Measurements from ENCODE around the gene LRP8. TPM values are rescaled to one million over a fixed set of nuclear protein-coding genes. Genes with fewer than 3 reads are reported as not detected.

The LRP8 gene
- total RNA-seq, 1 donor from 2014 or later, result 4.4 TPM

GRCh38 chr1:53339736-53340635, 12.1 kb upstream of the LRP8 start:
- Mint-ChIP-seq H3K27me3 (ENCODE audit: unreplicated experiment) (peaks cover 22% of the 10 kb centered on the region), H3K9me3 (ENCODE audit: unreplicated experiment) (no peaks in the 10 kb centered on the region), H3K4me1 (ENCODE audit: unreplicated experiment) (peaks cover 7% of the 10 kb centered on the region), H3K36me3 (ENCODE audit: unreplicated experiment) (no peaks in the 10 kb centered on the region), H3K27ac (ENCODE audit: unreplicated experiment) (no peak overlapping the region), H3K4me3 (ENCODE audit: unreplicated experiment) (no peak overlapping the region)
- TF ChIP-seq, protein P1, sequence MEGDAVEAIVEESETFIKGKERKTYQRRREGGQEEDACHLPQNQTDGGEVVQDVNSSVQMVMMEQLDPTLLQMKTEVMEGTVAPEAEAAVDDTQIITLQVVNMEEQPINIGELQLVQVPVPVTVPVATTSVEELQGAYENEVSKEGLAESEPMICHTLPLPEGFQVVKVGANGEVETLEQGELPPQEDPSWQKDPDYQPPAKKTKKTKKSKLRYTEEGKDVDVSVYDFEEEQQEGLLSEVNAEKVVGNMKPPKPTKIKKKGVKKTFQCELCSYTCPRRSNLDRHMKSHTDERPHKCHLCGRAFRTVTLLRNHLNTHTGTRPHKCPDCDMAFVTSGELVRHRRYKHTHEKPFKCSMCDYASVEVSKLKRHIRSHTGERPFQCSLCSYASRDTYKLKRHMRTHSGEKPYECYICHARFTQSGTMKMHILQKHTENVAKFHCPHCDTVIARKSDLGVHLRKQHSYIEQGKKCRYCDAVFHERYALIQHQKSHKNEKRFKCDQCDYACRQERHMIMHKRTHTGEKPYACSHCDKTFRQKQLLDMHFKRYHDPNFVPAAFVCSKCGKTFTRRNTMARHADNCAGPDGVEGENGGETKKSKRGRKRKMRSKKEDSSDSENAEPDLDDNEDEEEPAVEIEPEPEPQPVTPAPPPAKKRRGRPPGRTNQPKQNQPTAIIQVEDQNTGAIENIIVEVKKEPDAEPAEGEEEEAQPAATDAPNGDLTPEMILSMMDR (IDR thresholded peaks at IDR 0.05), result no peak
- peak; percentile 71 for DNase-seq (ENCODE audit: extremely low spot score, unreplicated experiment)

DNA sequence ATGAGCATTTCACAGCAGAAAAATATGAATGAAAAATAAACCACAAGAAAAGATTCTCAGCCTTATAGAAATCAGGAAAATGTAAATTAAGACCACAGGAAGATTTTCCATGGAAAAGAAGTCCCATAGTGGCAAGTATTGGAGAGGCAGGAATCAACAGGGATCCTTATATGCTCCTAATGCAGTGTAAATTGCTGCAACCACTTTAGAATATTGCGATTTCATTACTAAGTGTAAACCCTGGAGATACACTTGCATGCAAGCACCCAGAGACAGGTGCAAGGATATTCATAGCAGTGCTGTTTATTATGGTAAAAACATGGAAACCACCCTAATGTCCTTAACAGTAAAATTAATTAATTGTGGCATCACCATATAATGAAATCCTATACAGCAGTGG, 10.6 kb upstream of the LRP8 start:
- Mint-ChIP-seq H3K27ac (ENCODE audit: unreplicated experiment) (no peak overlapping the region), H3K36me3 (ENCODE audit: unreplicated experiment) (no peaks in the 10 kb centered on the region), H3K27me3 (ENCODE audit: unreplicated experiment) (peaks cover 24% of the 10 kb centered on the region), H3K9me3 (ENCODE audit: unreplicated experiment) (no peaks in the 10 kb centered on the region), H3K4me3 (ENCODE audit: unreplicated experiment) (no peak overlapping the region), H3K4me1 (ENCODE audit: unreplicated experiment) (peaks cover 1% of the 10 kb centered on the region)
- TF ChIP-seq, protein P1 (IDR thresholded peaks at IDR 0.05), result no peak
- no peak for DNase-seq (ENCODE audit: extremely low spot score, unreplicated experiment)

DNA sequence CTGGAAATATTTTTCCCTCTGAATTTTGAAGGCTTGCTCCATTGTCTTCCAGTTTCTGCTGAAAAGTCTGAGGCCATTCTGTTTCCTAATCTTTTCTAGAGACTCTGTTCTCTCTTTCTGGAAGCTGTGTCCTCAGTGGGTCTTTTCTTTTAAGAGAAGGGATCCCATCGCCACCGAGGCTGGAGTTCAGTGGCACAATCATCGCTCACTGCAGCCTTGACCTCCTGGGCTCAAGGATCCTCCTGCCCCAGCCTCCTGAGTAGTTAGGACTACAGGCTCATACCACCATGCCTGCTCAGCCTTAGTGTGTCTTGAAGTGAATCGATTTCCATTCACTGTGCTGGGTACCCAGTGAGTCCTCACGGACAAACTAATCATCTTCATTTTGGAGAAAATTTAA, 9.6 kb upstream of the LRP8 start:
- Mint-ChIP-seq H3K9me3 (ENCODE audit: unreplicated experiment) (no peaks in the 10 kb centered on the region), H3K4me3 (ENCODE audit: unreplicated experiment) (no peak overlapping the region), H3K27me3 (ENCODE audit: unreplicated experiment) (peaks cover 24% of the 10 kb centered on the region), H3K36me3 (ENCODE audit: unreplicated experiment) (no peaks in the 10 kb centered on the region), H3K27ac (ENCODE audit: unreplicated experiment) (no peak overlapping the region), H3K4me1 (ENCODE audit: unreplicated experiment) (no peaks in the 10 kb centered on the region)
- DNase-seq (ENCODE audit: extremely low spot score, unreplicated experiment), result peak; percentile 62
- TF ChIP-seq, protein P1 (IDR thresholded peaks at IDR 0.05), result no peak

DNA sequence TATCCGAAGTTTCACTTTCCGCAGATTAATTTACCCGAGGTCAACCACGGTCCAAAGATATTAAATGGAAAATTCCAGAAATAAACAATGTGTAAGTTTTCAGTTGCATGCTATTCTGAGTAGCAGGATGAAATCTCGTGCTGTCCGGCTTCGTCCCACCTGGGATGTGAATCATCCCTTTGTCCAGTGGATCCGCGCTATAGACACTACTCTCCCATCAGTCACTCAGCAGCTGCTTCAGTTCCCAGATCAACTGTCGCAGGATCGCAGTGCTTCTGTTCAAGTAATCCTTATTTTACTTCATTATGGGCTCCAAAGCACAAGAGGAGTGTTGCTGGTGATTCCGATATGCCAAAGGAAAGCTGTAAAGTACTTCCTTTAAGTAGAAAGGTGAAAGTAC, 8.3 kb upstream of the LRP8 start:
- no peak overlapping the region for H3K4me3 Mint-ChIP-seq (ENCODE audit: unreplicated experiment)
- H3K27ac Mint-ChIP-seq (ENCODE audit: unreplicated experiment), result no peak overlapping the region
- H3K9me3 Mint-ChIP-seq (ENCODE audit: unreplicated experiment), result no peaks in the 10 kb centered on the region
- no peaks in the 10 kb centered on the region for H3K4me1 Mint-ChIP-seq (ENCODE audit: unreplicated experiment)
- DNase-seq (ENCODE audit: extremely low spot score, unreplicated experiment), result peak; percentile 54
- peaks cover 24% of the 10 kb centered on the region for H3K27me3 Mint-ChIP-seq (ENCODE audit: unreplicated experiment)
- TF ChIP-seq, protein P1 (IDR thresholded peaks at IDR 0.05), result no peak
- H3K36me3 Mint-ChIP-seq (ENCODE audit: unreplicated experiment), result no peaks in the 10 kb centered on the region

GRCh38 chr1:53335661-53336060, 7.8 kb upstream of the LRP8 start:
- H3K36me3 Mint-ChIP-seq (ENCODE audit: unreplicated experiment), result no peaks in the 10 kb centered on the region
- TF ChIP-seq, protein P1 (IDR thresholded peaks at IDR 0.05), result no peak
- DNase-seq (ENCODE audit: extremely low spot score, unreplicated experiment), result no peak
- H3K27ac Mint-ChIP-seq (ENCODE audit: unreplicated experiment), result no peak overlapping the region
- H3K4me3 Mint-ChIP-seq (ENCODE audit: unreplicated experiment), result no peak overlapping the region
- H3K27me3 Mint-ChIP-seq (ENCODE audit: unreplicated experiment), result peaks cover 24% of the 10 kb centered on the region
- H3K9me3 Mint-ChIP-seq (ENCODE audit: unreplicated experiment), result no peaks in the 10 kb centered on the region
- no peaks in the 10 kb centered on the region for H3K4me1 Mint-ChIP-seq (ENCODE audit: unreplicated experiment)

All from osteocyte (in vitro differentiated cells).